HG02943 (cell line): ENCODE measurements around the gene CASR.

Experiments used
- ATAC-seq: cut with Tn5 transposase; IDR thresholded peaks from one replicate; pipeline ENCODE4 v1.9.1; 2021; ENCODE audit warnings: mild to moderate bottlenecking, low read depth, moderate library complexity; ENCODE audit not compliant: unreplicated experiment

CASR gene

DNA sequence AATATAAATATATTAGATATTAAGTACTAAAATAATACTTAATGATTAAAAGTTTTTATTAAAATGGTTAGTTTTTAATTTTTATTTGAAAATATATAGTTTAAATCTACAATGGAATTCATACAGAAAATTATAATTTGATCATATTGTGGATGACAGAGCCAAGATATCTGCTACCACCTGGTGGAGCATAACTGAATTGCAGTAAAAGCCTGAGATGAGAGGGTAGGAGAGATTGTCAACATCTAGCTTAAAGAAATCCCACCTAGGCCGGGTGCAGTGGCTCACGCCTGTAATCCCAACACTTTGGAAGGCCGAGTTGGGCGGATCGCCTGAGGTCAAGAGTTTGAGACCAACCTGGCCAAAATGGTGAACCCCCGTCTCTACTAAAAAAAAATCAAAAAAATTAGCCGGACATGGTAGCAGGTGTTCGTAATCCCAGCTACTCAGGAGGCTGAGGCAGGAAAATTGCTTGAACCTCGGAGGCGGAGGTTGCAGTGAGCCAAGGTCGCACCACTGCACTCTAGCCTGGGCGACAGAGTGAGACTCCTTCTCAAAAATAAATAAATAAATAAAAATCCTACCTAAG is 116.5 kb downstream of the CASR start:
- no peak for ATAC-seq

DNA sequence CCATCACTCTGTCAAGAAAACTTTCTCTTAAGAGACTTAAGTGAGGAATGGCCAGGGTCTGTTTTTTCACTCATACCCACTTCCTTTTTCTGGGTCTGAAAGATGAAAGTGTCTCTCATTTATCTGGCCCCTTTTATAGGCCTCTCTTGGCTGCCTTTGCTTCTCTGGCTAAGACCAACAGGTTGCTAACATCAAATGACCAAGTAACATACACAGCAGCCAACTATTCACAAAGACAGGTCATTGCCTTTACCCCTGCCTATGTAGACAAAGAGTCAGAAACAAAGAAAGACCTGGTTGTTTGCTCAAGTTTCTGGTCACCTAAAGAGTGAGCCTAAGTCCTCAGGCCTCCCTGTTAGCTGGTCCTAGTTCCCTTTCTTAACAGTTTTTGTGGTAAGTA is 117.6 kb downstream of the CASR start:
- ATAC-seq = no peak

DNA sequence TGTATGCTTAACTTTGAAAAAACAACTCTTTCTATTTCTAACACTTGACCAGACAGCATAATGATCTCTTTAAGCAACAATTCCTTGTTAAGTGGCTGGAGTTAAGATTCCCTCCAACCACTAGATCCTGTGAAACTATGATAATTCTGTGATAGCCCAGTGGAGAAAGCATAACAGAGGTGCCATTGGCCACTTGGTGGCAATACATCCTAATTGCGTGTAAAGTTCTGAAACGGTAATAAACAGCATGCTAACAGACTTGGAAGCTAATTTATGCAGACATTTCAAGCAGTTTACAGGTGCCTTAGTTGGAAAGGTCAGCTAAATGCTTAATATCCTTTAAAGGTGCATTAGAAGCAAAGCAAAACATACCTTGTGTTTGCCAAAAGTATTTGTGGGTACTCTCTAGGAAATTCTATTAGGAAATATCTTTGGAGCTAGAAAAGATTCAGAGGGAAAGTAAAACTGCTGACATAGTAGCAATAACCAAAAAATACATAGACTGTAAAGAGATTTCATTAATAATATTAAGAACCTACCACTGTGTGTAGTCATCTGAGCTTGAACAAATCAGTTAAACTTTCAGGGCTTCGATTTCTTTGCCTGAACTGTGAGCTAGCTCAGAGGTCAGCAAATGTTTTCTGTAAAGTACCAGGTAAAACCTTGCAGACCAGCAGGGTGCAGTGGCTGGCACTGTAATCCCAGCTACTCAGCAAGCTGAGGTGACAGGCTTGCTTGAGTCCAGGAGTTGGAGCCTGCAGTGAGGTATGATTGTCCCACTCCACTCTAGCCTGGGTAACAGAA is 122.6 kb downstream of the CASR start:
- ATAC-seq = no peak

DNA sequence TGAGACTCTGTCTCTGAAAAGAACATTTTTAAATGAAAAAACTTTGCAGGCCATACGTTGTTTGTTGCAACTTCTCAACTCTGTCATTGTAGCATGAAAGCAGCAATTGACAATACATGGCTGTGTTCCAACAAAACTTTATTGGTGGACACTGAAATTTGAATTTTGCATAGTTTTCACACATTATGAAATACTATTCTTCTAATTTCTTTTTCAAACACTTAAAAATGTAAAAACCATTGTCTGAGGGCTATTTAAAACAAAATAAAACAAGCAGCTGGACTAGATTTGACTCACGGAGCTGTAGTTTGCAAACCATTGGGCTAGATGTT is 123.1 kb downstream of the CASR start:
- no peak for ATAC-seq

GRCh38 chr3:122307094-122307687 is 123.7 kb downstream of the CASR start:
- ATAC-seq = no peak

DNA sequence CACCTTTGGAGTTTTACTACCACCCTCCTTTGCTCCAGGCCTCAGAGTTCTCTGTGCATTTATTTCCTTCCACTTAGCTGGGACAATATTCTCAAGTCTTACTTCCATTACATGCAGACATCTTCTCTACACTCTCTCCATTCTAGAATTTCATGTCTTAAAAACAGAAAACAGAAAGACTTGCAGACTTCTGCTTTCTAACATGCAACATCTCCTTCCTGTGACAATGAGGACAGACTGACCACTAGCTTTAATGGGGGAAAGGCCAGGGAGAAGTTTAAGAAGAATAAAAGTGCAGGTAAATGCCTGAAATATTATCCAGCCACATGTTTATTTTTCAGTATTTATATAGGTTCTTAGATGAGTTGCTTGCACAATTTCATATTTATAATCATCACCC is 124.5 kb downstream of the CASR start:
- no peak for ATAC-seq

GRCh38 chr3:122310361-122310760 is 126.9 kb downstream of the CASR start:
- no peak for ATAC-seq

DNA sequence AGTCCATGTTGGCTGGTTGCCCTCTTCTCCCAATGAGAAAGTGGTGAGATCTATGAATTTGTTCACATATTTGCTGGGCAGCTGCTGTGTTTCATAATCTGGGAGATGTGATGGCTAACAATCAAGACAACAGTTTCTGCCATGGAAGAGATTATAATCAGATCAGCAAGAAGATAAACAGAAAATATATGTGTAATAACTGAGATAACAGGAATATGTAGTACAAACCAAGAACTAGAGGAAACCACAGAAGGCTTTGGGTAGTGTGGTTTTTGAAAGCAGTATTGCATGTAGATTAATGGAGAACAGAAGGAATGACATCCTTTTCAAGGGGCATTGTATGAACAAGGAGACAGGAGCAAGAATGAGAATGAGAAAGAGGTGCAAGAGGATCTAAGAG is 129.4 kb downstream of the CASR start:
- no peak for ATAC-seq

- ATAC-seq = no peak
Observed at GRCh38 chr3:122313281-122313680, 129.8 kb downstream of the CASR start.

DNA sequence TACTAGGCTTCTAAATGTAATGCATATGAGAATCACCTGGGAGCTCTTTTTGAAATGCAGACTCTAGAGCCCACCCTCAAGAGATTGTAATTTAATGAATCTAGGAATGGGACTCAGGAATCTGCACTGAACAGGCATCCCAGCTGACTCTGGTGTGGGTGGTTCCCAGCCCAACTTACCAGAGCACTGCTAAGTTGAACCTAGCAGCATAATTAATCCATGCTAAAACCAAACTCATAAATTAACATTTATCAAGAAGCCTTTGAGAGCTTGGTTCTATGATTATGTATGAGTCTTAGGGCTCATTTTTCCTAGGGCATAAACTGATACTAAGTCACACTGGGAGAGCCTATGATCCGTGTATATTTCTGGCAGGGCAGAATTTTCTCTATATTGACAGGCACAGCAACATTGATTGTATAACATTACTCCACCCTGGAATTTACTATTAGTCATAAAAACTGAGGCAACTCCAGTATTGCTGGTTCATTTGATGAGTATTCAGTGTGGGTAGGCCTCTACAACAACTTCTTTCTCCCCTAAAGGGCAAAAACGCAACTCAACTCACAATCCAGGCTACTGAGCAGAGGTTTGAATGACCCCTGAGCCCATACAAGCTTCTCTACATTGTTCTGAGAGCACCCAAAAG is 130.9 kb downstream of the CASR start:
- ATAC-seq = no peak

DNA sequence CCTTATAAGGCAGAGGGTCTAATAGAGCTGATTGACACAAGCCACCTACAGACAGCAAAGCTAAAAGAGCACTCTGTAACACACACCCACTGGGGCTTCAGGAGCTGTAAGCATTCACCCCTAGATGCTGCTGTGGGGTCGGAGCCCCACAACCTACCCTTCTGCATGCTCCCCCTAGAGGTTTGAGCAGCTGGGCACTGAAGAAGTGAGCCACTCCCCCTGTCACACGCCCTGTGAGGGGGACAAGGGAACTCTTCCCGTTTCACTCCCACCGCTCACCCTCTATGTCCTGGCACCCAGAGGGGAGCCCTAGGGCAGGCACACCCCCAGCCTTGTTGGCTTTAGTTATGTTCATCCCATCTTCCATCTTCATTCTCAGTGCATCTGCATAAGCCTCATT is 132.2 kb downstream of the CASR start:
- ATAC-seq = no peak

DNA sequence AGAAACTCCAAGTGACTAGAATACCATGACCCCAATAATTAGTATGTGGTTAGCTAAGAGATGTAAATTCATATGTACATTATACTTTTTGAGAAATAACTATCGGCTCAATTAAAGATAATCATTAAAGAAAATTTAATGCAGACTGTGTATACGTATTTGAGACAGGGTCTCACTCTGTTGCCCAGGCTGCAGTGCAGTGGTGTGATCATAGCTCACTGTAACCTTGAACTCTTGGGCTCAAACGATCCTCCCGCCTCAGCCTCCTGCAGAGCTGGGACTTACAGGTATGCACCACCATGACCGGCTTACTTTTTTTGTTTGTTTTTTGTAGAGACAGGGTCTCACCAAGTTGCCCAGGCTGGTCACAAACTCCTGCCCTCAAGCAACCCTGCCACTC is 132.9 kb downstream of the CASR start:
- ATAC-seq = no peak

DNA sequence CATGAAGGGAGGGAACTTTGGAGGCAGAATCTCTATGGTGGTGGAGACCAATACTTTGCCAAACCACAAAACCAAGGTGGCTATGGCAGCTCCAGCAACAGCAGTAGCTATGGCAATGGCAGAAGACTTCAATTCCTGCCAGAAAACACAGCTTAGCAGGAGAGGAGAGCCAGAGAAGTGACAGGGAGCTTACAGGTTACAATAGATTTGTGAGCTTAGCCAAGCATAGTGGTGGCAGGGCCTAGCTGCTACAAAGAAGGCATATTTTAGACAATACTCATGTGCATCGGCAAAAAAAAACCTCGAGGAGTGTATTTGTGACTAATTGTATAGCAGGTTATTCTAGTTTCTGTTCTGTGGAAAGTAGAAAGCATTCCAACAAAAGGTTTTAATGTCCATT is 135.2 kb downstream of the CASR start:
- ATAC-seq = no peak

GRCh38 chr3:122322095-122323075 is 138.9 kb downstream of the CASR start:
- no peak for ATAC-seq

DNA sequence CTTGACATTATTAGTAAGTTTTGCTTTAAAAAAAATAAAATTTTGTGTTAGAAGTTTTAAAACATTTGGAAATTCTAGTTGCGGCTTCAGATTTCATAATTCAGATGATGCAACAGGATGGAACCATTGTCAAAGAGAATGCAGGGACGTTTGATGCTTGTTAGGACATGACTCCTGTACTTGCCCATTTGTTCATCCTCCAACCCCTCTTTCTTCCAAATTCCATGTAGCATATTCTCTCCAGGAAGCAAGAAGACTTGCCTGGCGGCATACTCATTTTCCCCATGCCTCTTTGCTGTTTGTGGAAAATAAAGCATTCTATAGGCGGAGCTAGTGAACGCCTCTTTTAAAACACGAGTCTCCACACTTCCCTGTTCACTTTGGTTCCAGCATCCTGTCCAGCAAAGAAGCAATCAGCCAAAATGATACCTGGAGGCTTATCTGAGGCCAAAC is 141.4 kb downstream of the CASR start, which contains the start of gene CSTA:
TSS of gene CSTA (plus strand) at position 378 of the 453 bp plus-strand sequence. CDS start at position 423, 45 bp downstream.
- ATAC-seq = no peak

- ATAC-seq = no peak
Observed at GRCh38 chr3:122325769-122326168, 142.3 kb downstream of the CASR start.

DNA sequence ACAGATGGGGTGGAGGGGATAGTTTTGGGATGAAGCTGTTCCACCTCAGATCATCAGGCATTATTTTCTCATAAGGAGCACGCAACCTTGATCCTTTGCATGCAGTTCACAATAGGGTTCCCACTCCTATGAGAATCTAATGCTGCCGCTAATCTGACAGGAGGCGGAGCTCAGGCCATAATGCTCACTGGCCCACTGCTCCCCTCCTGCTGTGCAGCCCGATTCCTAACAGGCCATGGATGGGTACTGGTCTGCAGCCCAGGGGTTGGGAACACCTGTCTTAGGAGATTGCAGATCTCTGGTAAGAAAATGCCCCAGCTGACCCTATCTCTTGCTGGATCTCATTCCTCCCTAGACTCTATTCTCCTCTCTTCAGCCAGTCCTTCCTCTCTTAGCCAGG is 148.4 kb downstream of the CASR start:
- ATAC-seq = no peak

GRCh38 chr3:122332551-122332950 is 149.1 kb downstream of the CASR start:
- no peak for ATAC-seq
